Neuron (in vitro differentiated cells): ENCODE measurements around the gene TMEM106C.
A peak's percentile ranks its signal among the peaks of the same experiment; 100 is the strongest.

ENCODE experiments used
- H2AFZ ChIP-seq: one replicate; pipeline ENCODE4 v1.6.1; 2013; ENCODE audit warnings: low read depth, mild to moderate bottlenecking, inconsistent platforms, low read length, moderate library complexity
- H3K27me3 ChIP-seq: one replicate; pipeline ENCODE4 v1.6.1; 2013; ENCODE audit warnings: low read length; ENCODE audit not compliant: insufficient read depth
- H3K36me3 ChIP-seq: one replicate; pipeline ENCODE4 v1.6.1; 2013; ENCODE audit warnings: low read length; ENCODE audit not compliant: insufficient read depth
- H3K4me1 ChIP-seq: one replicate; pipeline ENCODE4 v1.6.1; 2013; ENCODE audit warnings: low read length; ENCODE audit not compliant: insufficient read depth
- H3K4me3 ChIP-seq: 2 replicates; pipeline ENCODE4 v1.5.1; 2013; ENCODE audit warnings: mild to moderate bottlenecking, low read length, moderate library complexity
- H3K9me3 ChIP-seq: one replicate; pipeline ENCODE4 v1.6.1; 2013; ENCODE audit warnings: low read length

TMEM106C gene

DNA sequence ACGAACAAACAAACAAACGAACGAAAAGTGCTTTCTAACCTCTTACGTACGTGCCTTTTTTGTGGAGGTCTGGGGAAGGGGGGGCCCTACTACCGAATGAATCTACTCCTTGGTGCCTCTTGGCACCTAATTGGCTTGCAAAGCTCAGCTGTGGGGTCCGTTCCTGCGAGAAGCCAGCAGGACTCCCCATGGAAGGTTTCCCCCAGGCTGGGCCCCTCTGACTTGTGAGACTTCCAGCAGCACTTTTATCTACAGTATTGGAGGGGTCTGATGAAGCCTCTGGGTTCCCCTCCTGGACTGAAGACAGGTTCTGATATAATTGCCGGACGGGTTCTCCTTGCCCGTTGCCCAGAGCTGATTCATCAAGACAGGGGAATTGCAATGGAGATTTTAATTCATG, 1.2 kb upstream of the TMEM106C start:
- Histone ChIP-seq H3K27me3 (no peaks in the 10 kb centered on the region), H3K4me3 (no peak overlapping the region), H3K36me3 (peaks cover 16% of the 10 kb centered on the region), H2AFZ (no peak overlapping the region), H3K9me3 (peaks cover 2% of the 10 kb centered on the region), H3K4me1 (peaks cover 11% of the 10 kb centered on the region)

DNA sequence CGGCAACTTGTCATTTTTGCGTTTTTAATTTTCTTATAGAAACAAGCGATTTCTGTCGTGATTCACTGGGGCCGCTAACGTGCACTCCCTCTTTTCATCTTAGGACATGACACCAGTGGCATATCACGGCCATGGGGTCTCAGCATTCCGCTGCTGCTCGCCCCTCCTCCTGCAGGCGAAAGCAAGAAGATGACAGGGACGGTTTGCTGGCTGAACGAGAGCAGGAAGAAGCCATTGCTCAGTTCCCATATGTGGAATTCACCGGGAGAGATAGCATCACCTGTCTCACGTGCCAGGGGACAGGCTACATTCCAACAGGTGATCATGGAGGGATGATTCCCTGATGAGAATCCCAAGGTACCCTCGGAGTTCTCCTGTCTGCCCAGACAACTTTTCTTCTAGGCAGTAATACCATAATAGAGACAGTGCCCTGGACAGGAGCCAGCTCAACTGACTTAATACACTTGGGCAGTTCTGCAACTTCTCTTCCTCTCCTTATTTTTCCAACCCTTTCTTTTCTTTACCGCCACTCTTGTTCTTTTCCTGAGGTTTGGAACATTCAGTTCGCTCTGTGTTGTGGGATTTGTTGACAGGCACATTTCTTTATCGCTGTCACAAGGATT, 821 bp downstream of the TMEM106C start:
- Histone ChIP-seq H3K9me3 (no peaks in the 10 kb centered on the region), H3K4me1 (peaks cover 14% of the 10 kb centered on the region), H2AFZ (peak overlapping the region; percentile 95), H3K4me3 (peak overlapping the region; percentile 86), H3K27me3 (no peaks in the 10 kb centered on the region), H3K36me3 (peaks cover 31% of the 10 kb centered on the region)

DNA sequence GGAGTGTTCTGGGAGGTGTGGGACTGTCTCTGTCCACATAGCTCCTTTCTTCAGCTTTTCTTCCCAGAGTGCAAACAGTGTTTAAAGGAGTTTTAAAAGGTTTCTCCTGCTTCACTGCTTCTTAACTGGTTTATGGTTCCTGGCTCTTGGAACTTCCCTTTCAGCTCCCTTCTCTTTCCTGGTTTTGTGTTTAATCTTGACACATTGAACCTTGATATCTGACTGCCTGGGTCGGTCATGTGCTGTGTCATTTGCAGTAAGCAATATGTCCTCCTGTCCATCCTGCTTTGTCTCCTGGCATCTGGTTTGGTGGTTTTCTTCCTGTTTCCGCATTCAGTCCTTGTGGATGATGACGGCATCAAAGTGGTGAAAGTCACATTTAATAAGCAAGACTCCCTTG, 2.2 kb downstream of the TMEM106C start:
- Histone ChIP-seq H3K4me3 (no peak overlapping the region), H2AFZ (no peak overlapping the region), H3K27me3 (no peaks in the 10 kb centered on the region), H3K9me3 (no peaks in the 10 kb centered on the region), H3K36me3 (peaks cover 33% of the 10 kb centered on the region), H3K4me1 (peaks cover 14% of the 10 kb centered on the region)

DNA sequence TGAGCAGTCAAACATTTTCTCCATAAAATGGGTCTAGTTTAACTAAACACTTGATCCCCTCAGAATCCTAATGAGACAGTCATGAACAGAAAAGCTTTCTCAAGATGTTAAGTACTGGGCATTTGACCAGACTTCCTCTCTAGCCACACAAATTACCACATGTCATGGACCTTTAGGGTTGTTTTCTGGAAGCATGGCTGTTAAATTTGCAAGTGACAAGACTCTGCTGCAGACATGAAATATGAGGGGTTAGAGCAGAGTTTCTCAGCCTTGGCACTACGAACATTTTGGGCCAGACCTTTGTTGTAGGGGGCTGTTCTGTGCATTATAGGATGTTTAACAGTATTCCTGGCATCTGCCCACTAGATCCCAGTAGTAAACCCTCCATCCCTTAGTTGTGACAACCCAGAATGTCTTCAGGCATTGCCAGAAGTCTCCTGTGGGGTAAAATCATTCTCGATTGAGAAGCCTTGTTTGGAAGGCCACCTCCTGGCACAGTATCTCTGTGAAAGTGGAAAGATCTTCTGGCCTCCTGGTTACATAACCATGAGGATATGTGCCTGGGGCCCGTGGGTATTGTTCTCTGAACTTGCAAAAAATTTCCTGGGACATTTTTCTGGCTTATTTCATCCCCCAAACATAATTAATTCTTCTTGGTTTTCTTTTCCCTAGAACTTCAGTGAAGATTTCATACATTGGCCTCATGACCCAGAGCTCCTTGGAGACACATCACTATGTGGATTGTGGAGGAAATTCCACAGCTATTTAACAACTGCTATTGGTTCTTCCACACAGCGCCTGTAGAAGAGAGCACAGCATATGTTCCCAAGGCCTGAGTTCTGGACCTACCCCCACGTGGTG, 4.3 kb downstream of the TMEM106C start:
- no peak overlapping the region for H2AFZ ChIP-seq
- no peak overlapping the region for H3K4me3 ChIP-seq
- H3K27me3 ChIP-seq: no peaks in the 10 kb centered on the region
- peaks cover 14% of the 10 kb centered on the region for H3K4me1 ChIP-seq
- peaks cover 41% of the 10 kb centered on the region for H3K36me3 ChIP-seq
- H3K9me3 ChIP-seq: no peaks in the 10 kb centered on the region

DNA sequence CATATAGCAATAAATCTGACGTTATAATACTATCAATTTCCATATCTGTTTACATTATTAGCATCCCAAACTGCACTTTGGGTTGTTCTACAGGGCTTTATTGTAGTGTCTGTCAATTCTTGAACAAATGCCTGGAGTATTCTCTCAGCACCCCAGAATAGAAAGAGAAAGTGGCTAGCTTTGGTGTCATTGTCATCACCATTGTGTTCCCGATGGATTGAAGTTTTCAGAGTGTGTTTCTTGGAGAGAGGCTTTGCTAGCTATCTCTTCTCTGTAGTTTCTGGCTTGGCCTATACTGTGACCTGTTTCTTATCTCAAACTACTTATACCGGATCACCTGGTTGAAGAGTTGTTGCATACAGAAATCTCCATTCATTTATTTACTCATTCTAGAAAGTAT, 6.4 kb downstream of the TMEM106C start:
- Histone ChIP-seq H3K4me3 (no peak overlapping the region), H2AFZ (no peak overlapping the region), H3K36me3 (peaks cover 62% of the 10 kb centered on the region), H3K27me3 (no peaks in the 10 kb centered on the region), H3K4me1 (peaks cover 3% of the 10 kb centered on the region), H3K9me3 (no peaks in the 10 kb centered on the region)

DNA sequence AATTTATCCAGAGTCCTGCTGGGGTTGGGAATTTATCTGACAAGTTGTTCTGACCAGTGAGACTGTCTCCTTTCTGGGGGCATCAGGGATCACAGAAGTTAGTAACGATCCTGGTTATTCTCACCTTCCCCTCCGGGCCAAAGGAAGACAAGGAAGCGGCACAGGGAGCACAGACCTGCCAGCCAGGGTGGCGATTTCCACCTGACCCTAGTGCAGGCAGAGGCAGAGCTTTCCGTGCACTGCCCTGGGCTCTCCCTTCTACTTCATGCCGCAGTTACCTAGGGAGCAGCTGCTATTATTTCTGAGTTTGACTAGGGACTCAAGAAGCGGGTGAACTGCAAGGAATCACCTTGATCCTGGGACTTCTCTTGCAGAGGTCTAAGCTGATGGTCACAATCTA, 7.4 kb downstream of the TMEM106C start:
- peaks cover 3% of the 10 kb centered on the region for H3K4me1 ChIP-seq
- no peaks in the 10 kb centered on the region for H3K9me3 ChIP-seq
- no peak overlapping the region for H3K4me3 ChIP-seq
- no peak overlapping the region for H2AFZ ChIP-seq
- peaks cover 66% of the 10 kb centered on the region for H3K36me3 ChIP-seq
- no peaks in the 10 kb centered on the region for H3K27me3 ChIP-seq

DNA sequence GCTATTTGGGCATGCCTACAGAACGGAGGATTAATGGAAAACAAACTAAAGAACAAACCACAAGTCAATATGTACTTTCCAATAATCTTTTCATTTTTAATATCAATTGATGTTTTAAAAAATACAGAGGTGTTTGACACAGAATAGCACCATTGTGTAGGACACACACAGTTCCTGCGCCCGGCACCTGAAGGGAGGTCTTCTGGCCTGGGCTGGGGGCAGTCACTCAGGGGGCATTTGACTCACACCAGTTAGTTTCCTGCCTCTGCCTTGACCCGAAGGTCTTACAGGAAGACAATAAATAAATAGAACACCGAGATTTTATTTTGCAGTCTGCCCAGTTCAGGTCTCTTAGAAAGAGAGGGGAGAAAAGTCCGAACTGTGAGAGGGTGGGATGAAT, 9.5 kb downstream of the TMEM106C start:
- no peak overlapping the region for H2AFZ ChIP-seq
- H3K4me1 ChIP-seq: peaks cover 2% of the 10 kb centered on the region
- no peaks in the 10 kb centered on the region for H3K27me3 ChIP-seq
- H3K9me3 ChIP-seq: no peaks in the 10 kb centered on the region
- no peak overlapping the region for H3K4me3 ChIP-seq
- H3K36me3 ChIP-seq: peaks cover 71% of the 10 kb centered on the region

DNA sequence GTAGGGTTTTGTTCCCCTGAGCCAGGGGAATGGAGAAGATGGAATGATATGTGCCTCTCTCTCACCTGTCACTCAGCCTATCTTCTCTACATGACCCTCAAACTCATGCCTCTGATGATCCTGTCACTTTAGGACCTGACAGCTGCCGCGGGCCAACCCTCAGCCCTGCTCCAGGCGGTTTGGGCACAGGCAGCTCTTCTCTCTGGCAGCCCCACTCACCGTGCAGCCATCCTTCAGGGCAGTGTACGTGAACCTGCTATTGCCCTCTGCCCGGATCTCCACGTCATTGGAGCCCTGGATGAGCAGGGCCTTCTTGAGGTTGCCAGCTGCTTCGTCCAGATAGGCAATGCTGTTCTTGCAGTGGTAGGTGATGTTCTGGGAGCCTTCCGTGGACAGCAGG, 10.5 kb downstream of the TMEM106C start:
- Histone ChIP-seq H2AFZ (no peak overlapping the region), H3K4me3 (no peak overlapping the region), H3K36me3 (peaks cover 73% of the 10 kb centered on the region), H3K9me3 (no peaks in the 10 kb centered on the region), H3K4me1 (no peaks in the 10 kb centered on the region), H3K27me3 (no peaks in the 10 kb centered on the region)

DNA sequence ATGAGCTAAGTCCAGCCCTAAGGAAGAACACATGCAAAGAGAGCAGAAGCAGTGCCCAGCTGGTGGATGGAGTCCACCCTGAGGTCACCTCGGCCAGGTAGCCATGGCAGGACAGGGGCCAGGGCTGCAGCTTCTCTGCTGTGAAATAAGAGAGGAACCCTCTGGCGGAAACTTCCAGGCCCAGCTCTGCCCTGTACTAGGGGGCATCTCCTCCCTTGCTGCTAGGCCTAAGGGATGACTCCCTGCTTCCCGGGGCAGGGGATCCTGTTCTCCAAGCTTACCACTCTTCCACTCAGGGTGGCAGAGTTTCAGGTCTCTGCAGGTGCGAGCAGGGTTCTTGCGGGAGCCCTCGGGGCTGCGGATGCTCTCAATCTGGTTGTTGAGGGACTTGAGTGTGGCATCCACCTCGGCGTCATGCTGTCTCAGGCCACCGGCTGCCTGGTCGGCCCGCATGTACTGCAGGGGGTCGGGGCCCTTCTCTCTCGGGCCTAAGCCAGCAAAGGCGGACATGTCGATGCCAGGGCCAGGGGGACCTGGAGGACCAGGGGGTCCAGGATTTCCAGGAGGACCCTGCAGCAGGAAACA, 11.7 kb downstream of the TMEM106C start:
- Histone ChIP-seq H3K4me1 (no peaks in the 10 kb centered on the region), H3K36me3 (peaks cover 80% of the 10 kb centered on the region), H3K4me3 (no peak overlapping the region), H3K27me3 (no peaks in the 10 kb centered on the region), H3K9me3 (no peaks in the 10 kb centered on the region), H2AFZ (no peak overlapping the region)

DNA sequence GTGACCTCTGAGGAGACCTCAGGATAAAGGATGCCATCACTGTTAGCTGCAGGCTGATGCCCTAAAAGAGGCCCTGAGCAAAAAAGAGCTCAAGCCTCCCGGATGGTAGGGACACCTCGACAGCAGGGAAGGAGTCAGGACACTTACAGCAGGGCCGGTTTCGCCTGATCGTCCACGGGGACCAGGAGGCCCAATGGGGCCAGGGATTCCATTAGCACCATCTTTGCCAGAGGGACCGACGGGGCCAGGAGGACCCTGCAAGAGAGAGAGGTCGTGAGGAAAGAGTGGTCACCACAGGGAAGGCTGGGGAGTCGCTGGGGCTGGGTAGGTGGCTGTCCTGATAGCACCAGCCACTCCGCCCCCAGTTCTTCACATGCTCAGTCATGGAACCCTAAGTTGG, 12.4 kb downstream of the TMEM106C start:
- no peaks in the 10 kb centered on the region for H3K27me3 ChIP-seq
- no peaks in the 10 kb centered on the region for H3K4me1 ChIP-seq
- no peak overlapping the region for H3K4me3 ChIP-seq
- no peak overlapping the region for H2AFZ ChIP-seq
- H3K9me3 ChIP-seq: no peaks in the 10 kb centered on the region
- H3K36me3 ChIP-seq: peaks cover 86% of the 10 kb centered on the region

DNA sequence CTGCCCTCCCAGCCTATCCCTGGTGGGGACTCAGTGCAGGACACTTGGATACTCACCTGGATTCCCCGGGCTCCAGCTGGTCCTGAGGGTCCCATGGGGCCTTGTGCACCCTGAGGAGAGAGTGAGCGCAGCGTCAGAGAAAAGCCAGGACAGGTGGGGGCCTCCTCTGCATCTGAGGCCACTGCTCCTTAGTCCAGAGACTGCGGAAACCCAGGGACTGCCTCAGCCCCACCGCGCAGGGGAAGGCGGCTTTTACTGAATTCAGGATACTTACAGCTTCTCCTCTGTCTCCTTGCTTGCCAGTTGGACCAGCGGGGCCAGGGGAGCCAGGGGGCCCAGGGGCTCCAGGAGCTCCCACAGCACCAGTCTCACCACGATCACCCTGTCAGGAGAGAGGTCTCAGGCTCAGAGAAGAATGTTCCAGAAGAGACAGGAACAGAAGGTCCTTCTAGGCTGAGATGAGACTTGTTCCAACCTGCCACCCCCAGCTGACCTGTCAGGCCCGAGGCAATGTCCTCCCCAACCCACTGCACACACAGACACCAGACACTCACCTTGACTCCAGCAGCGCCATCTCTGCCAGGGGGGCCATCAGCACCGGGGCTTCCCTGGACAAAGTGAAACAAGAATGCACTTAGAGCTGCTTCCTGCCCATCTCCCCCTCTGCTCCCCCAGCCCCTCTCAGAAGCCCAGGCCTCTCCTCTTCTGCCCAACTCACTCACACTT, 13.8 kb downstream of the TMEM106C start:
- H3K4me1 ChIP-seq: no peaks in the 10 kb centered on the region

DNA sequence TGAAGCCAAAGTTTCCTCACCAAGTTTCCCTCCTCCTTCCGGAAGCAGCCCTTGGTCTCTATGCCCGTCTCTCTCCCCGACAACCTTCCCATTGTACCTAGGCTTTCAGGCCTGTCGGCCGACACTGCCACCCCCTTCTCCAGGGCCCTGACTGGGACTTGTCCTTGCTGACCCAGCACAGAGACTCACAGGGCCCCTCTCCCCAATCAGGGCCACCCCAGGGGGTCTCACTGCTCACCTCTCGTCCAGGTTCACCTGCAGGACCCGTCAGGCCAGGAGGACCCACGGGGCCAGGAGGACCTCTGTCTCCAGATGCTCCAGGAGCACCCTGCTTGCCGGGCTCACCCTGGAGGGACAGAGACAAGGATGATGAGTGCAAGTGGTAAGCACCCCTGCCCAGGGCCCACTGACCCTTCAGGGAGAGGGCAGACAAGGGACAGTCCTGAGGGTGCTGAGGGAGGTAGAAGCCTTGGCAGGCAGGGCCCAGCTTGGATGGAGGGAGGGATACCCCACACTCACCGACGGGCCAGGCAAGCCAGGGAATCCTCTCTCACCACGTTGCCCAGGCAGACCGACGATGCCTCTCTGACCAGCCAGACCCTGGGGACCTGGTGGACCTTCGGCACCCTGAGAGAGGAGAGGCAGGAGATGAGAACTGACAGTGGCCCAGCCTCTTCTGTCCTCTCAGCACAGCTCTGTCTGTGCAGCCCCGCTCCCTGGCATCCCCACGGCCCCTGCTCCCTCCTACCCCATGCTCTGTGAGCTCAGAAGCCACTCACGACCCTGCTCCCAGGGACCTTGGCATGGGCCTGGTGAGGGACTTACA, 14.6 kb downstream of the TMEM106C start:
- Histone ChIP-seq H2AFZ (no peak overlapping the region), H3K4me1 (no peaks in the 10 kb centered on the region), H3K9me3 (no peaks in the 10 kb centered on the region), H3K4me3 (no peak overlapping the region), H3K27me3 (no peaks in the 10 kb centered on the region), H3K36me3 (peaks cover 97% of the 10 kb centered on the region)

More for the DNA sequence above, 13.8 kb downstream of the TMEM106C start:
- H3K9me3 ChIP-seq: no peaks in the 10 kb centered on the region
- no peak overlapping the region for H3K4me3 ChIP-seq
- no peak overlapping the region for H2AFZ ChIP-seq
- H3K27me3 ChIP-seq: no peaks in the 10 kb centered on the region
- peaks cover 97% of the 10 kb centered on the region for H3K36me3 ChIP-seq
